HEK293 (cell line): ENCODE results near the gene ZNF436.

Experiments used
- GLI4 ChIP-seq: fragments of 450-650 bp; formaldehyde crosslinking; IDR thresholded peaks from 2 replicates; pipeline ENCODE4 v1.5.1; 2016; ENCODE audit warnings: missing biosample characterization, missing genetic modification characterization
- TCF7L2 ChIP-seq: IDR thresholded peaks from 2 replicates; pipeline ENCODE4 v1.6.1; 2011; ENCODE audit warnings: low read depth, mild to moderate bottlenecking, inconsistent platforms, low read length, moderate library complexity, borderline replicate concordance
- YY1 ChIP-seq: fragments of 450-650 bp; formaldehyde crosslinking; IDR thresholded peaks from 2 replicates; pipeline ENCODE4 v1.5.1; 2018; ENCODE audit warnings: missing biosample characterization, missing genetic modification characterization
- ZBTB7A ChIP-seq: fragments of 450-650 bp; formaldehyde crosslinking; IDR thresholded peaks from 2 replicates; pipeline ENCODE4 v1.5.1; 2016; ENCODE audit warnings: low read depth, missing biosample characterization, missing genetic modification characterization
- ZBTB8A ChIP-seq: fragments of 450-650 bp; formaldehyde crosslinking; IDR thresholded peaks from 2 replicates; pipeline ENCODE4 v1.5.1; 2016; ENCODE audit warnings: missing biosample characterization, missing genetic modification characterization
- ZNF23 ChIP-seq: fragments of 450-650 bp; formaldehyde crosslinking; IDR thresholded peaks from 2 replicates; pipeline ENCODE4 v1.5.1; 2016; ENCODE audit warnings: missing biosample characterization, missing genetic modification characterization, borderline replicate concordance
- ZNF354C ChIP-seq: fragments of 450-650 bp; formaldehyde crosslinking; IDR thresholded peaks from 2 replicates; pipeline ENCODE4 v1.5.1; 2016; ENCODE audit warnings: missing biosample characterization, missing genetic modification characterization, low read depth, borderline replicate concordance
- ZNF510 ChIP-seq: fragments of 450-650 bp; formaldehyde crosslinking; IDR thresholded peaks from 2 replicates; pipeline ENCODE4 v1.5.1; 2018; ENCODE audit warnings: mild to moderate bottlenecking, missing genetic modification characterization, missing biosample characterization; ENCODE audit not compliant: insufficient replicate concordance
- ZNF561 ChIP-seq: fragments of 450-650 bp; IDR thresholded peaks from 2 replicates; pipeline ENCODE4 v1.5.1; 2018; ENCODE audit warnings: missing biosample characterization, missing genetic modification characterization, borderline replicate concordance
- ZNF660 ChIP-seq: fragments of 450-650 bp; IDR thresholded peaks from 2 replicates; pipeline ENCODE4 v1.5.1; 2018; ENCODE audit warnings: missing biosample characterization, mild to moderate bottlenecking, missing genetic modification characterization
- TF ChIP-seq, protein P1 (sequence below): fragments of 450-650 bp; formaldehyde crosslinking; IDR thresholded peaks from 2 replicates; pipeline ENCODE4 v1.5.1; 2016; ENCODE audit warnings: missing biosample characterization, missing genetic modification characterization
- TF ChIP-seq, protein P2 (sequence below): fragments of 450-650 bp; formaldehyde crosslinking; IDR thresholded peaks from 2 replicates; pipeline ENCODE4 v1.5.1; 2016; ENCODE audit warnings: missing biosample characterization, missing genetic modification characterization
- TF ChIP-seq, protein P3 (sequence below): fragments of 450-650 bp; formaldehyde crosslinking; IDR thresholded peaks from 2 replicates; pipeline ENCODE4 v1.5.1; 2016; ENCODE audit warnings: missing biosample characterization, missing genetic modification characterization
- TF ChIP-seq, protein P4 (sequence below): fragments of 450-650 bp; IDR thresholded peaks from 2 replicates; pipeline ENCODE4 v1.5.1; 2018; ENCODE audit warnings: missing biosample characterization, missing genetic modification characterization

DNA sequence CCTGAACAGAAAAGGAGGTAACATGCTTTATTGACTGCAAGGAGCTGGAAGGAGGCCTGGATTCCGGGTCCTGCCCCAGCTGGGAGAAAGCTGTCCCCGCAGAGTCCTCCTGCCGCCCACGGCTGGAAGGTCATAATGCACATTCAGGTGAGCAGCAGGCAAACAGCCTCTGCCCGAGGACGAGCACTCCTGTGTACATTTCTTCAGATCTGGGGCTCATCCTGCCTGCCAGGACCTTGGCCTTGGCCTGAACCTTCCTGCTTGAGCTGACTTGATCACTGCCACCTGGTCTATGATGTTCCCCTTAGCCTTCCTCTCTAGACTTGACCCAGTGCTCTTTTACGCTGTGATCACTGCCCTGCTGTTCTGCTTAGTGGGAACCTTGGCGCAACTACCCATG is 17.9 kb upstream of the ZNF436 start:
- TF ChIP-seq, protein P1, sequence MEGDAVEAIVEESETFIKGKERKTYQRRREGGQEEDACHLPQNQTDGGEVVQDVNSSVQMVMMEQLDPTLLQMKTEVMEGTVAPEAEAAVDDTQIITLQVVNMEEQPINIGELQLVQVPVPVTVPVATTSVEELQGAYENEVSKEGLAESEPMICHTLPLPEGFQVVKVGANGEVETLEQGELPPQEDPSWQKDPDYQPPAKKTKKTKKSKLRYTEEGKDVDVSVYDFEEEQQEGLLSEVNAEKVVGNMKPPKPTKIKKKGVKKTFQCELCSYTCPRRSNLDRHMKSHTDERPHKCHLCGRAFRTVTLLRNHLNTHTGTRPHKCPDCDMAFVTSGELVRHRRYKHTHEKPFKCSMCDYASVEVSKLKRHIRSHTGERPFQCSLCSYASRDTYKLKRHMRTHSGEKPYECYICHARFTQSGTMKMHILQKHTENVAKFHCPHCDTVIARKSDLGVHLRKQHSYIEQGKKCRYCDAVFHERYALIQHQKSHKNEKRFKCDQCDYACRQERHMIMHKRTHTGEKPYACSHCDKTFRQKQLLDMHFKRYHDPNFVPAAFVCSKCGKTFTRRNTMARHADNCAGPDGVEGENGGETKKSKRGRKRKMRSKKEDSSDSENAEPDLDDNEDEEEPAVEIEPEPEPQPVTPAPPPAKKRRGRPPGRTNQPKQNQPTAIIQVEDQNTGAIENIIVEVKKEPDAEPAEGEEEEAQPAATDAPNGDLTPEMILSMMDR (tag by site-specific recombination) = no peak
- TF ChIP-seq, protein P2, sequence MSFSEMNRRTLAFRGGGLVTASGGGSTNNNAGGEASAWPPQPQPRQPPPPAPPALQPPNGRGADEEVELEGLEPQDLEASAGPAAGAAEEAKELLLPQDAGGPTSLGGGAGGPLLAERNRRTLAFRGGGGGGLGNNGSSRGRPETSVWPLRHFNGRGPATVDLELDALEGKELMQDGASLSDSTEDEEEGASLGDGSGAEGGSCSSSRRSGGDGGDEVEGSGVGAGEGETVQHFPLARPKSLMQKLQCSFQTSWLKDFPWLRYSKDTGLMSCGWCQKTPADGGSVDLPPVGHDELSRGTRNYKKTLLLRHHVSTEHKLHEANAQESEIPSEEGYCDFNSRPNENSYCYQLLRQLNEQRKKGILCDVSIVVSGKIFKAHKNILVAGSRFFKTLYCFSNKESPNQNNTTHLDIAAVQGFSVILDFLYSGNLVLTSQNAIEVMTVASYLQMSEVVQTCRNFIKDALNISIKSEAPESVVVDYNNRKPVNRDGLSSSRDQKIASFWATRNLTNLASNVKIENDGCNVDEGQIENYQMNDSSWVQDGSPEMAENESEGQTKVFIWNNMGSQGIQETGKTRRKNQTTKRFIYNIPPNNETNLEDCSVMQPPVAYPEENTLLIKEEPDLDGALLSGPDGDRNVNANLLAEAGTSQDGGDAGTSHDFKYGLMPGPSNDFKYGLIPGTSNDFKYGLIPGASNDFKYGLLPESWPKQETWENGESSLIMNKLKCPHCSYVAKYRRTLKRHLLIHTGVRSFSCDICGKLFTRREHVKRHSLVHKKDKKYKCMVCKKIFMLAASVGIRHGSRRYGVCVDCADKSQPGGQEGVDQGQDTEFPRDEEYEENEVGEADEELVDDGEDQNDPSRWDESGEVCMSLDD = no peak
- no peak for TF ChIP-seq ZNF660 (tag by site-specific recombination)
- no peak for TF ChIP-seq ZNF561
- TF ChIP-seq ZBTB7A = no peak
- no peak for TF ChIP-seq ZNF23 (tag by site-specific recombination)
- TF ChIP-seq ZNF510 = no peak
- no peak for TF ChIP-seq ZNF354C (tag by site-specific recombination)
- TF ChIP-seq, protein P3, sequence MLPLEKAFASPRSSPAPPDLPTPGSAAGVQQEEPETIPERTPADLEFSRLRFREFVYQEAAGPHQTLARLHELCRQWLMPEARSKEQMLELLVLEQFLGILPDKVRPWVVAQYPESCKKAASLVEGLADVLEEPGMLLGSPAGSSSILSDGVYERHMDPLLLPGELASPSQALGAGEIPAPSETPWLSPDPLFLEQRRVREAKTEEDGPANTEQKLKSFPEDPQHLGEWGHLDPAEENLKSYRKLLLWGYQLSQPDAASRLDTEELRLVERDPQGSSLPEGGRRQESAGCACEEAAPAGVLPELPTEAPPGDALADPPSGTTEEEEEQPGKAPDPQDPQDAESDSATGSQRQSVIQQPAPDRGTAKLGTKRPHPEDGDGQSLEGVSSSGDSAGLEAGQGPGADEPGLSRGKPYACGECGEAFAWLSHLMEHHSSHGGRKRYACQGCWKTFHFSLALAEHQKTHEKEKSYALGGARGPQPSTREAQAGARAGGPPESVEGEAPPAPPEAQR (tag by site-specific recombination) = no peak
- TF ChIP-seq, protein P4, sequence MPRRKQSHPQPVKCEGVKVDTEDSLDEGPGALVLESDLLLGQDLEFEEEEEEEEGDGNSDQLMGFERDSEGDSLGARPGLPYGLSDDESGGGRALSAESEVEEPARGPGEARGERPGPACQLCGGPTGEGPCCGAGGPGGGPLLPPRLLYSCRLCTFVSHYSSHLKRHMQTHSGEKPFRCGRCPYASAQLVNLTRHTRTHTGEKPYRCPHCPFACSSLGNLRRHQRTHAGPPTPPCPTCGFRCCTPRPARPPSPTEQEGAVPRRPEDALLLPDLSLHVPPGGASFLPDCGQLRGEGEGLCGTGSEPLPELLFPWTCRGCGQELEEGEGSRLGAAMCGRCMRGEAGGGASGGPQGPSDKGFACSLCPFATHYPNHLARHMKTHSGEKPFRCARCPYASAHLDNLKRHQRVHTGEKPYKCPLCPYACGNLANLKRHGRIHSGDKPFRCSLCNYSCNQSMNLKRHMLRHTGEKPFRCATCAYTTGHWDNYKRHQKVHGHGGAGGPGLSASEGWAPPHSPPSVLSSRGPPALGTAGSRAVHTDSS (tag by site-specific recombination) = no peak
- no peak for TF ChIP-seq GLI4 (tag by site-specific recombination)
- TF ChIP-seq ZBTB8A = no peak
- TF ChIP-seq TCF7L2 = no peak
- no peak for TF ChIP-seq YY1 (tag by site-specific recombination)
